Keratinocyte (primary cell): ENCODE measurements around the gene SOHLH1. TPM values are rescaled to one million over a fixed set of nuclear protein-coding genes. Genes with fewer than 3 reads are reported as not detected.

Source experiments
- DNase-seq: peaks from one replicate; pipeline ENCODE4 v3.0.0-alpha.2; 2011; ENCODE audit warnings: low read depth, missing footprints, low spot score
- FAIRE-seq: peaks from 2 replicates; lab custom pipeline; 2011; peaks lifted over from hg19 to GRCh38; lab: Jason Lieb, UNC
- H2AFZ ChIP-seq: 2 replicates; pipeline ENCODE4 v1.6.0; 2012; ENCODE audit warnings: low read length, control low read depth, inconsistent platforms; ENCODE audit not compliant: control insufficient read depth
- H3K27ac ChIP-seq: 2 replicates; pipeline ENCODE4 v1.5.1; 2011; ENCODE audit warnings: low read length; ENCODE audit not compliant: control insufficient read depth, insufficient read depth
- H3K27me3 ChIP-seq: 3 replicates; pipeline ENCODE4 v1.6.0; 2011; ENCODE audit warnings: low read length; ENCODE audit not compliant: control insufficient read depth, insufficient read depth; ENCODE audit errors: extremely low read depth
- H3K36me3 ChIP-seq, 2 experiments: 2 replicates in 1 of 2; 3 replicates in 1 of 2; pipeline ENCODE4 v1.5.1; 2011; ENCODE audit warnings: low read length in 2 of 2, mild to moderate bottlenecking in 1 of 2; ENCODE audit not compliant: control insufficient read depth in 2 of 2, insufficient read depth in 2 of 2; ENCODE audit errors: extremely low read depth in 1 of 2
- H3K4me1 ChIP-seq: 3 replicates; pipeline ENCODE4 v1.5.1; 2011; ENCODE audit warnings: low read length; ENCODE audit not compliant: control insufficient read depth, insufficient read depth; ENCODE audit errors: extremely low read depth
- H3K4me2 ChIP-seq: 3 replicates; pipeline ENCODE4 v1.6.0; 2011; ENCODE audit warnings: low read depth, low read length; ENCODE audit not compliant: control insufficient read depth, insufficient read depth; ENCODE audit errors: extremely low read depth
- H3K4me3 ChIP-seq, 3 experiments: fragments of 200-600 bp in 1 of 3; sonication (generic) in 1 of 3; 2 replicates in 2 of 3; 3 replicates in 1 of 3; pipeline ENCODE4 v1.5.1; 2011 to 2016; ENCODE audit warnings: low read length in 3 of 3, mild to moderate bottlenecking in 3 of 3, control low read depth in 2 of 3, inconsistent platforms in 1 of 3, low read depth in 1 of 3, mixed read lengths in 1 of 3, mixed run types in 1 of 3, moderate library complexity in 1 of 3; ENCODE audit not compliant: control insufficient read depth in 2 of 3, insufficient read depth in 2 of 3; ENCODE audit errors: extremely low read depth in 1 of 3
- H3K79me2 ChIP-seq: 2 replicates; pipeline ENCODE4 v1.6.0; 2012; ENCODE audit warnings: low read length; ENCODE audit not compliant: control insufficient read depth, insufficient read depth
- H3K9ac ChIP-seq: 3 replicates; pipeline ENCODE4 v1.6.0; 2011; ENCODE audit warnings: low read length; ENCODE audit not compliant: control insufficient read depth, insufficient read depth; ENCODE audit errors: extremely low read depth
- H3K9me1 ChIP-seq: 3 replicates; pipeline ENCODE4 v1.6.0; 2011; ENCODE audit warnings: low read length; ENCODE audit not compliant: control insufficient read depth, insufficient read depth; ENCODE audit errors: extremely low read depth
- H3K9me3 ChIP-seq: 2 replicates; pipeline ENCODE4 v1.5.1; 2012; ENCODE audit warnings: low read depth, low read length; ENCODE audit not compliant: control insufficient read depth
- H4K20me1 ChIP-seq: 3 replicates; pipeline ENCODE4 v1.6.0; 2011; ENCODE audit warnings: low read length; ENCODE audit not compliant: control insufficient read depth, insufficient read depth; ENCODE audit errors: extremely low read depth
- CTCF ChIP-seq, 3 experiments: IDR thresholded peaks in 1 of 3; conservative IDR thresholded peaks in 1 of 3; optimal IDR thresholded peaks in 1 of 3; 2 replicates in 2 of 3; 3 replicates in 1 of 3; pipeline versions ENCODE3 to v1.5.1; 2011; ENCODE audit warnings: low read length in 3 of 3, mild to moderate bottlenecking in 3 of 3, moderate library complexity in 2 of 3, control low read depth in 1 of 3, inconsistent platforms in 1 of 3; ENCODE audit not compliant: insufficient read depth in 2 of 3; ENCODE audit errors: extremely low read depth in 1 of 3
- EZH2 ChIP-seq: IDR thresholded peaks from one replicate; pipeline ENCODE4 v1.6.1; 2012; ENCODE audit warnings: inconsistent platforms, mild to moderate bottlenecking, low read length, moderate library complexity
- dilution Hi-C: fragments of 300-500 bp; cut with MboI; formaldehyde crosslinking; loops from one replicate; pipeline ENCODE4 v1.7.0; 2020; ENCODE audit warnings: low sequenced_read_pairs; ENCODE audit not compliant: extremely low pct_ligation_motif_present
- polyA plus RNA-seq, 5 experiments: library from polyadenylated mRNA; depleted of rRNA in 3 of 5; stranded (reverse) in 3 of 5; stranded (forward) in 1 of 5; unstranded in 1 of 5; fragments of >200 nt; gene quantifications; 1 replicate in 1 of 5; 2 replicates in 3 of 5; 3 replicates in 1 of 5; pipeline versions ENCODE4 v1.2.1 to v1.2.3, GENCODE V29; 2011 to 2012; ENCODE audit warnings: missing spikeins in 2 of 5, low read depth in 1 of 5, low replicate concordance in 1 of 5

SOHLH1 gene
- polyA plus RNA-seq, 1 donor (not counting 4 experiments of a cell fraction or from before 2014, with no cell fraction given), result not detected

- Histone ChIP-seq H3K79me2 (no peaks in the 10 kb centered on the region), H3K4me1 (no peaks in the 10 kb centered on the region), H3K27me3 (peaks cover 8% of the 10 kb centered on the region), H3K9ac (no peak overlapping the region), H4K20me1 (no peaks in the 10 kb centered on the region), H2AFZ (no peak overlapping the region), H3K27ac (no peak overlapping the region), H3K36me3 (no peaks in the 10 kb centered on the region), H3K4me3 (no peak overlapping the region), H3K9me1 (no peaks in the 10 kb centered on the region), H3K4me2 (no peak overlapping the region), H3K9me3 (no peaks in the 10 kb centered on the region)
- DNase-seq, result no peak
- dilution Hi-C loops, result no loop called here
- TF ChIP-seq EZH2 (no peak), CTCF (optimal IDR thresholded peaks at IDR 0.05 in 1 of 3, IDR thresholded peaks at IDR 0.05 in 1 of 3, conservative IDR thresholded peaks at IDR 0.05 in 1 of 3; ENCODE audit: extremely low read depth in 1 of 3, insufficient read depth in 2 of 3, low read length in 3 of 3) (no peak)
- FAIRE-seq, result no peak
Measured at GRCh38 chr9:135722365-135722764, 23.1 kb upstream of the SOHLH1 start.

- Histone ChIP-seq H3K27me3 (peaks cover 18% of the 10 kb centered on the region), H3K9ac (no peak overlapping the region), H3K36me3 (no peaks in the 10 kb centered on the region), H3K9me3 (no peaks in the 10 kb centered on the region), H3K27ac (no peak overlapping the region), H3K4me1 (no peaks in the 10 kb centered on the region), H3K4me3 (no peak overlapping the region), H4K20me1 (no peaks in the 10 kb centered on the region), H3K4me2 (no peak overlapping the region), H3K9me1 (no peaks in the 10 kb centered on the region), H2AFZ (no peak overlapping the region), H3K79me2 (no peaks in the 10 kb centered on the region)
- no peak for TF ChIP-seq CTCF (optimal IDR thresholded peaks at IDR 0.05 in 1 of 3, IDR thresholded peaks at IDR 0.05 in 1 of 3, conservative IDR thresholded peaks at IDR 0.05 in 1 of 3; ENCODE audit: extremely low read depth in 1 of 3, insufficient read depth in 2 of 3, low read length in 3 of 3)
- TF ChIP-seq EZH2, result no peak
- FAIRE-seq (no peak), DNase-seq (no peak)
- dilution Hi-C loops, result no loop called here
Measured at GRCh38 chr9:135719472-135719871, 20.2 kb upstream of the SOHLH1 start.
